SW 1271 (cell line): ENCODE data around the gene PAWR.

ENCODE experiments used
- DNase-seq, 2 experiments: peaks; one replicate each; lab custom pipeline; 2025; lab: John Stamatoyannopoulos, UW

PAWR gene

GRCh38 chr12:79690638-79691510, at the start of gene PAWR:
Gene PAWR (minus strand): TSS chr12:79690964. CDS start chr12:79690244, 720 bp downstream.
- peak; percentile 43 to 84 for DNase-seq

- peak in 1 of 2 experiments; percentile 69 for DNase-seq
Measured at GRCh38 chr12:79737875-79738718, 47.3 kb upstream of the PAWR start.

GRCh38 chr12:79732638-79733037, 41.9 kb upstream of the PAWR start:
- no peak for DNase-seq

- DNase-seq: peak in 1 of 2 experiments; percentile 27
Measured at GRCh38 chr12:79725987-79726386, 35.2 kb upstream of the PAWR start.

GRCh38 chr12:79717006-79717405, 26.2 kb upstream of the PAWR start:
- DNase-seq: no peak

GRCh38 chr12:79715308-79715707, 24.5 kb upstream of the PAWR start:
- DNase-seq: no peak

- DNase-seq: no peak
Measured at GRCh38 chr12:79710707-79711483, 20.1 kb upstream of the PAWR start.

- no peak for DNase-seq
Measured at GRCh38 chr12:79707830-79708229, 17.1 kb upstream of the PAWR start.

GRCh38 chr12:79706676-79707075, 15.9 kb upstream of the PAWR start:
- no peak for DNase-seq

GRCh38 chr12:79706156-79706555, 15.4 kb upstream of the PAWR start:
- DNase-seq: no peak

- DNase-seq: no peak
Measured at GRCh38 chr12:79698966-79699365, 8.2 kb upstream of the PAWR start.

- no peak for DNase-seq
Measured at GRCh38 chr12:79696416-79696815, 5.7 kb upstream of the PAWR start.

- DNase-seq: no peak
Measured at GRCh38 chr12:79692860-79693577, 2.3 kb upstream of the PAWR start.

- no peak for DNase-seq
Measured at GRCh38 chr12:79691511-79692248, 916 bp upstream of the PAWR start.

GRCh38 chr12:79690142-79690637, 574 bp downstream of the PAWR start:
- DNase-seq: peak; percentile 58 to 71

- peak in 1 of 2 experiments; percentile 60 for DNase-seq
Measured at GRCh38 chr12:79689477-79690141, 1.2 kb downstream of the PAWR start.

- DNase-seq: peak in 1 of 2 experiments; percentile 38
Measured at GRCh38 chr12:79689061-79689476, 1.7 kb downstream of the PAWR start.

GRCh38 chr12:79688376-79689060, 2.2 kb downstream of the PAWR start:
- peak in 1 of 2 experiments; percentile 38 for DNase-seq

GRCh38 chr12:79687711-79688260, 3.0 kb downstream of the PAWR start:
- peak in 1 of 2 experiments; percentile 57 for DNase-seq
